A204.1 (cell line): ENCODE measurements around the gene SLC8B1.

Source experiments
- FAIRE-seq: peaks from 2 replicates; lab custom pipeline; 2012; peaks lifted over from hg19 to GRCh38; lab: Jason Lieb, UNC

The SLC8B1 gene

GRCh38 chr12:113334786-113335539 lies at the start of gene SLC8B1:
Gene SLC8B1, minus strand, starts transcription at chr12:113335109. Its CDS starts 2,231 bp downstream, at chr12:113332878.
- FAIRE-seq, result no peak

GRCh38 chr12:113382206-113382605 lies 47.3 kb upstream of the SLC8B1 start:
- no peak for FAIRE-seq

GRCh38 chr12:113381220-113381619 lies 46.3 kb upstream of the SLC8B1 start:
- no peak for FAIRE-seq

- no peak for FAIRE-seq
Observed at GRCh38 chr12:113378291-113378690, 43.4 kb upstream of the SLC8B1 start.

GRCh38 chr12:113374823-113375428 lies 40.0 kb upstream of the SLC8B1 start:
- FAIRE-seq, result no peak

GRCh38 chr12:113373969-113374368 lies 39.1 kb upstream of the SLC8B1 start:
- FAIRE-seq, result no peak

- no peak for FAIRE-seq
Observed at GRCh38 chr12:113373440-113373839, 38.5 kb upstream of the SLC8B1 start.

GRCh38 chr12:113372371-113372770 lies 37.5 kb upstream of the SLC8B1 start:
- FAIRE-seq, result no peak

GRCh38 chr12:113371808-113372207 lies 36.9 kb upstream of the SLC8B1 start:
- FAIRE-seq, result no peak

GRCh38 chr12:113370923-113371682 lies 36.2 kb upstream of the SLC8B1 start:
- FAIRE-seq, result no peak

GRCh38 chr12:113369391-113369985 lies 34.6 kb upstream of the SLC8B1 start:
- no peak for FAIRE-seq

- no peak for FAIRE-seq
Observed at GRCh38 chr12:113368331-113368730, 33.4 kb upstream of the SLC8B1 start.

GRCh38 chr12:113366827-113367226 lies 31.9 kb upstream of the SLC8B1 start:
- no peak for FAIRE-seq

GRCh38 chr12:113365639-113366395 lies 30.9 kb upstream of the SLC8B1 start:
- FAIRE-seq, result no peak

- FAIRE-seq, result no peak
Observed at GRCh38 chr12:113364698-113365097, 29.8 kb upstream of the SLC8B1 start.

- no peak for FAIRE-seq
Observed at GRCh38 chr12:113361574-113362370, 26.9 kb upstream of the SLC8B1 start.

- no peak for FAIRE-seq
Observed at GRCh38 chr12:113359939-113360748, 25.2 kb upstream of the SLC8B1 start.

GRCh38 chr12:113359133-113359938 lies 24.4 kb upstream of the SLC8B1 start:
- FAIRE-seq, result no peak

- FAIRE-seq, result no peak
Observed at GRCh38 chr12:113358381-113359132, 23.6 kb upstream of the SLC8B1 start, which contains the start of gene PLBD2. Gene PLBD2, plus strand, starts transcription at chr12:113358587. Its CDS starts 14 bp downstream, at chr12:113358601.
